Endodermal cell (in vitro differentiated cells): Measurements from ENCODE around the gene PKD2L1. TPM values are rescaled to one million over a fixed set of nuclear protein-coding genes. Genes with fewer than 3 reads are reported as not detected.

ENCODE experiments used
- DNase-seq: peaks from one replicate; pipeline ENCODE4 v3.0.0-alpha.2; 2017
- H3K27ac ChIP-seq: 2 replicates; pipeline ENCODE4 v1.5.1; 2013; ENCODE audit warnings: mild to moderate bottlenecking, low read depth, low read length, moderate library complexity
- H3K27me3 ChIP-seq: 2 replicates; pipeline ENCODE4 v1.6.1; 2013; ENCODE audit warnings: mild to moderate bottlenecking, low read length, moderate library complexity; ENCODE audit not compliant: insufficient read depth, control insufficient read depth, poor library complexity, severe bottlenecking
- H3K36me3 ChIP-seq: 2 replicates; pipeline ENCODE4 v1.7.0; 2013; ENCODE audit warnings: mild to moderate bottlenecking, low read length, moderate library complexity; ENCODE audit not compliant: control insufficient read depth, insufficient read depth
- H3K4me1 ChIP-seq: one replicate; pipeline ENCODE4 v1.7.0; 2013; ENCODE audit warnings: low read length; ENCODE audit not compliant: control insufficient read depth, insufficient read depth
- H3K4me3 ChIP-seq: 2 replicates; pipeline ENCODE4 v1.5.1; 2013; ENCODE audit warnings: mild to moderate bottlenecking, low read length, moderate library complexity
- H3K9ac ChIP-seq: 2 replicates; pipeline ENCODE4 v1.6.1; 2013; ENCODE audit warnings: mild to moderate bottlenecking, low read length, moderate library complexity; ENCODE audit not compliant: poor library complexity, severe bottlenecking; ENCODE audit errors: extremely low read depth
- H3K9me3 ChIP-seq: 2 replicates; pipeline ENCODE4 v1.6.1; 2013; ENCODE audit warnings: mild to moderate bottlenecking, low read length, moderate library complexity; ENCODE audit not compliant: control insufficient read depth
- H3K27ac Mint-ChIP-seq: 2 replicates; pipeline ENCODE4 v1.8.0; 2020; ENCODE audit warnings: mixed read lengths
- H3K27me3 Mint-ChIP-seq: 2 replicates; pipeline ENCODE4 v1.8.0; 2021; ENCODE audit warnings: mild to moderate bottlenecking, mixed read lengths; ENCODE audit not compliant: insufficient read depth
- H3K36me3 Mint-ChIP-seq: 2 replicates; pipeline ENCODE4 v1.8.0; 2020; ENCODE audit warnings: low read depth, mixed read lengths
- H3K4me1 Mint-ChIP-seq: 2 replicates; pipeline ENCODE4 v1.8.0; 2020; ENCODE audit warnings: mixed read lengths
- H3K4me3 Mint-ChIP-seq: 2 replicates; pipeline ENCODE4 v1.8.0; 2020; ENCODE audit warnings: mild to moderate bottlenecking, moderate library complexity, mixed read lengths
- H3K9me3 Mint-ChIP-seq: 2 replicates; pipeline ENCODE4 v1.8.0; 2020; ENCODE audit warnings: mild to moderate bottlenecking, mixed read lengths
- CTCF ChIP-seq: fragments of 200-600 bp; sonication (generic); conservative IDR thresholded peaks from 2 replicates; pipeline ENCODE4 v1.5.0; 2021; ENCODE audit warnings: antibody characterized with exemption, mild to moderate bottlenecking
- WGBS, 2 experiments: methylation state at CpG; one replicate each; pipeline versions ENCODE4 v1.1.5 to v1.1.7; 2013; ENCODE audit warnings: missing lambda C conversion rate in 2 of 2, mixed read lengths in 1 of 2; ENCODE audit not compliant: insufficient coverage in 1 of 2, insufficient read length in 1 of 2; 5-methylcytosine and 5-hydroxymethylcytosine counted together
- total RNA-seq, 2 donors: library from RNA; stranded (reverse); fragmentation: NEBNext Ultra II Directional in 1 of 2; extraction: Animal tissue kit (Norgen Biotek cat#: 25700) in 1 of 2; gene quantifications; 2 replicates in 1 of 2; 3 replicates in 1 of 2; pipeline ENCODE4 v1.2.1, GENCODE V29; 2021

The PKD2L1 gene
- total RNA-seq, 2 donors from 2014 or later = not detected

GRCh38 chr10:100346765-100347567 lies 16.9 kb upstream of the PKD2L1 start, which contains the start of gene SCD:
TSS of gene SCD (plus strand) at chr10:100347233. CDS start at chr10:100347505, 272 bp downstream.
- Histone ChIP-seq H3K27me3 (no peaks in the 10 kb centered on the region), H3K4me3 (peak within 1 kb of the TSS; percentile 96), H3K36me3 (peaks cover 39% of the 10 kb centered on the region), H3K9ac (peak within 1 kb of the TSS; percentile 82), H3K27ac (peak within 1 kb of the TSS; percentile 95), H3K4me1 (peaks cover 21% of the 10 kb centered on the region), H3K9me3 (no peaks in the 10 kb centered on the region)
- peak within 1 kb of the TSS; percentile 94 for H3K27ac Mint-ChIP-seq
- peaks cover 52% of the 10 kb centered on the region for H3K4me1 Mint-ChIP-seq
- H3K4me3 Mint-ChIP-seq = peak within 1 kb of the TSS; percentile 100
- 0% methylated on average over 33 to 73 of the region's 73 CpGs for WGBS, 2 experiments
- H3K9me3 Mint-ChIP-seq = no peaks in the 10 kb centered on the region
- H3K27me3 Mint-ChIP-seq = no peaks in the 10 kb centered on the region
- no peak for TF ChIP-seq CTCF
- H3K36me3 Mint-ChIP-seq = peaks cover 41% of the 10 kb centered on the region
- peak; percentile 98 for DNase-seq

- H3K4me1 Mint-ChIP-seq = peaks cover 56% of the 10 kb centered on the region
- H3K9me3 Mint-ChIP-seq = no peaks in the 10 kb centered on the region
- Histone ChIP-seq H3K27ac (peak overlapping the region; percentile 95), H3K4me1 (peaks cover 23% of the 10 kb centered on the region), H3K27me3 (no peaks in the 10 kb centered on the region), H3K4me3 (peak overlapping the region; percentile 96), H3K36me3 (peaks cover 33% of the 10 kb centered on the region), H3K9ac (peak overlapping the region; percentile 82), H3K9me3 (no peaks in the 10 kb centered on the region)
- H3K36me3 Mint-ChIP-seq = peaks cover 34% of the 10 kb centered on the region
- 1 to 2% methylated on average over 15 to 36 of the region's 36 CpGs for WGBS, 2 experiments
- H3K27ac Mint-ChIP-seq = peak overlapping the region; percentile 19
- peak; percentile 90 for DNase-seq
- peak overlapping the region; percentile 100 for H3K4me3 Mint-ChIP-seq
- H3K27me3 Mint-ChIP-seq = no peaks in the 10 kb centered on the region
- no peak for TF ChIP-seq CTCF
These were observed 16.3 kb upstream of the PKD2L1 start for GRCh38 chr10:100346351-100346764.

GRCh38 chr10:100345570-100346330 lies 15.7 kb upstream of the PKD2L1 start:
- peak overlapping the region; percentile 96 for H3K4me3 ChIP-seq
- H3K27ac ChIP-seq = peak overlapping the region; percentile 95
- DNase-seq = peak; percentile 71
- Mint-ChIP-seq H3K36me3 (peaks cover 28% of the 10 kb centered on the region), H3K4me3 (peak overlapping the region; percentile 100), H3K27me3 (no peaks in the 10 kb centered on the region), H3K9me3 (no peaks in the 10 kb centered on the region), H3K27ac (peak overlapping the region; percentile 50), H3K4me1 (peaks cover 56% of the 10 kb centered on the region)
- H3K9me3 ChIP-seq = no peaks in the 10 kb centered on the region
- peaks cover 27% of the 10 kb centered on the region for H3K36me3 ChIP-seq
- peak overlapping the region; percentile 82 for H3K9ac ChIP-seq
- WGBS, 2 experiments = 50 to 57% methylated on average over 4 to 9 of the region's 9 CpGs
- TF ChIP-seq CTCF = no peak
- peaks cover 23% of the 10 kb centered on the region for H3K4me1 ChIP-seq
- no peaks in the 10 kb centered on the region for H3K27me3 ChIP-seq
